Trophoblast cell (in vitro differentiated cells and primary cell): ENCODE data around the gene EYS.

ENCODE experiments used
- DNase-seq, 2 donors: peaks; one replicate each; pipeline ENCODE4 v3.0.0-alpha.2; 2016
- H2AFZ ChIP-seq: 2 replicates; pipeline ENCODE4 v1.6.1; 2013; ENCODE audit warnings: low read length, moderate library complexity, mild to moderate bottlenecking; ENCODE audit not compliant: insufficient read depth, poor library complexity
- H2AK5ac ChIP-seq: 2 replicates; pipeline ENCODE4 v1.6.1; 2013; ENCODE audit warnings: mild to moderate bottlenecking, low read length
- H2BK120ac ChIP-seq: 2 replicates; pipeline ENCODE4 v1.6.1; 2013; ENCODE audit warnings: low read length, mild to moderate bottlenecking, moderate library complexity; ENCODE audit not compliant: insufficient read depth, poor library complexity
- H2BK12ac ChIP-seq: 2 replicates; pipeline ENCODE4 v1.6.1; 2013; ENCODE audit warnings: mild to moderate bottlenecking, low read length, moderate library complexity
- H2BK5ac ChIP-seq: 2 replicates; pipeline ENCODE4 v1.6.1; 2013; ENCODE audit warnings: low read length, low read depth, moderate library complexity, mild to moderate bottlenecking; ENCODE audit not compliant: poor library complexity
- H3K14ac ChIP-seq: 2 replicates; pipeline ENCODE4 v1.6.1; 2013; ENCODE audit warnings: mild to moderate bottlenecking, low read length
- H3K18ac ChIP-seq: 2 replicates; pipeline ENCODE4 v1.6.1; 2013; ENCODE audit warnings: mild to moderate bottlenecking, low read length
- H3K23ac ChIP-seq: 2 replicates; pipeline ENCODE4 v1.6.1; 2013; ENCODE audit warnings: low read length
- H3K27ac ChIP-seq: 2 replicates; pipeline ENCODE4 v1.5.1; 2013; ENCODE audit warnings: low read depth, mild to moderate bottlenecking, inconsistent platforms, low read length, moderate library complexity
- H3K27me3 ChIP-seq: 2 replicates; pipeline ENCODE4 v1.6.1; 2013; ENCODE audit warnings: inconsistent platforms, mild to moderate bottlenecking, low read length, moderate library complexity; ENCODE audit not compliant: insufficient read depth
- H3K36me3 ChIP-seq, 2 experiments: 1 replicate in 1 of 2; 2 replicates in 1 of 2; pipeline ENCODE4 v1.6.1; 2013; ENCODE audit warnings: low read length in 2 of 2, mild to moderate bottlenecking in 2 of 2, moderate library complexity in 1 of 2; ENCODE audit not compliant: insufficient read depth in 2 of 2, control insufficient read depth in 1 of 2
- H3K4ac ChIP-seq: 2 replicates; pipeline ENCODE4 v1.6.1; 2013; ENCODE audit warnings: low read depth, mild to moderate bottlenecking, low read length, moderate library complexity
- H3K4me1 ChIP-seq, 2 experiments: 1 replicate in 1 of 2; 2 replicates in 1 of 2; pipeline ENCODE4 v1.6.1; 2013; ENCODE audit warnings: low read length in 2 of 2, mild to moderate bottlenecking in 2 of 2, moderate library complexity in 1 of 2; ENCODE audit not compliant: insufficient read depth in 2 of 2, control insufficient read depth in 1 of 2
- H3K4me2 ChIP-seq: 2 replicates; pipeline ENCODE4 v1.6.1; 2013; ENCODE audit warnings: inconsistent platforms, mild to moderate bottlenecking, low read length, moderate library complexity
- H3K4me3 ChIP-seq: 2 replicates; pipeline ENCODE4 v1.5.1; 2013; ENCODE audit warnings: mild to moderate bottlenecking, low read depth, low read length, inconsistent platforms
- H3K79me1 ChIP-seq: one replicate; pipeline ENCODE4 v1.6.1; 2013; ENCODE audit warnings: low read length
- H3K79me2 ChIP-seq: 2 replicates; pipeline ENCODE4 v1.6.1; 2013; ENCODE audit warnings: low read length, mild to moderate bottlenecking; ENCODE audit not compliant: control insufficient read depth, insufficient read depth, poor library complexity
- H3K9ac ChIP-seq: 2 replicates; pipeline ENCODE4 v1.6.1; 2013; ENCODE audit warnings: mild to moderate bottlenecking, low read length
- H3K9me3 ChIP-seq: 2 replicates; pipeline ENCODE4 v1.6.1; 2013; ENCODE audit warnings: low read depth, mild to moderate bottlenecking, control low read depth, inconsistent platforms, low read length; ENCODE audit not compliant: insufficient read depth
- H4K12ac ChIP-seq: 2 replicates; pipeline ENCODE4 v1.6.1; 2013; ENCODE audit warnings: low read depth, mild to moderate bottlenecking, low read length, moderate library complexity
- H4K8ac ChIP-seq: 2 replicates; pipeline ENCODE4 v1.6.1; 2013; ENCODE audit warnings: low read depth, mild to moderate bottlenecking, low read length, moderate library complexity
- H4K91ac ChIP-seq: one replicate; pipeline ENCODE4 v1.6.1; 2013; ENCODE audit warnings: low read depth, mild to moderate bottlenecking, low read length, moderate library complexity
- WGBS: extraction: QIAGEN DNeasy Blood & Tissue Kit; methylation state at CpG from one replicate; pipeline ENCODE4 v1.1.7; 2013; ENCODE audit warnings: missing lambda C conversion rate; ENCODE audit not compliant: insufficient read length, insufficient coverage; ENCODE audit errors: extremely low coverage; 5-methylcytosine and 5-hydroxymethylcytosine counted together

EYS gene

GRCh38 chr6:64221776-64222175 is 1485.2 kb downstream of the EYS start:
- Histone ChIP-seq H3K14ac (no peak overlapping the region), H3K4me3 (no peak overlapping the region), H3K27ac (no peak overlapping the region), H3K36me3 (no peaks in the 10 kb centered on the region), H3K4me2 (no peak overlapping the region), H2BK12ac (no peak overlapping the region), H4K12ac (no peak overlapping the region), H3K79me2 (no peaks in the 10 kb centered on the region), H2BK5ac (no peak overlapping the region), H2BK120ac (no peak overlapping the region), H3K9me3 (no peaks in the 10 kb centered on the region), H3K27me3 (no peaks in the 10 kb centered on the region), H4K8ac (no peak overlapping the region), H3K9ac (no peak overlapping the region), H4K91ac (no peak overlapping the region), H3K18ac (no peak overlapping the region), H2AK5ac (no peak overlapping the region), H3K4me1 (peaks cover 0 to 2% of the 10 kb centered on the region in 2 experiments), H3K23ac (no peak overlapping the region), H3K79me1 (no peaks in the 10 kb centered on the region), H3K4ac (no peak overlapping the region), H2AFZ (no peak overlapping the region)
- WGBS: no CpG with 5 or more reads among the region's 3 CpGs
- no peak for DNase-seq

GRCh38 chr6:64220801-64221200 is 1486.2 kb downstream of the EYS start:
- no peak overlapping the region for H2AK5ac ChIP-seq
- no peak overlapping the region for H4K8ac ChIP-seq
- H3K79me2 ChIP-seq: no peaks in the 10 kb centered on the region
- no peaks in the 10 kb centered on the region for H3K79me1 ChIP-seq
- no peak overlapping the region for H4K12ac ChIP-seq
- H3K14ac ChIP-seq: no peak overlapping the region
- H3K4me1 ChIP-seq: peaks cover 0 to 2% of the 10 kb centered on the region in 2 experiments
- H2AFZ ChIP-seq: no peak overlapping the region
- H3K9ac ChIP-seq: no peak overlapping the region
- no peak overlapping the region for H2BK120ac ChIP-seq
- H3K36me3 ChIP-seq: no peaks in the 10 kb centered on the region
- H3K27ac ChIP-seq: no peak overlapping the region
- no peaks in the 10 kb centered on the region for H3K27me3 ChIP-seq
- no peak overlapping the region for H3K4me3 ChIP-seq
- no peak overlapping the region for H3K4ac ChIP-seq
- no peak overlapping the region for H2BK5ac ChIP-seq
- no peak overlapping the region for H3K4me2 ChIP-seq
- no peak overlapping the region for H2BK12ac ChIP-seq
- H3K18ac ChIP-seq: no peak overlapping the region
- WGBS: no CpG with 5 or more reads among the region's 1 CpG
- no peak overlapping the region for H3K23ac ChIP-seq
- no peaks in the 10 kb centered on the region for H3K9me3 ChIP-seq
- no peak for DNase-seq
- no peak overlapping the region for H4K91ac ChIP-seq

- no peak overlapping the region for H2BK120ac ChIP-seq
- WGBS: no CpG with 5 or more reads among the region's 2 CpGs
Observed at GRCh38 chr6:64217721-64218620, 1489.1 kb downstream of the EYS start.

GRCh38 chr6:64214373-64214772 is 1492.7 kb downstream of the EYS start:
- Histone ChIP-seq H2AFZ (no peak overlapping the region), H3K4me3 (no peak overlapping the region), H3K79me1 (no peaks in the 10 kb centered on the region), H3K36me3 (no peaks in the 10 kb centered on the region), H3K27me3 (no peaks in the 10 kb centered on the region), H3K4me1 (peaks cover 0 to 2% of the 10 kb centered on the region in 2 experiments), H3K9ac (no peak overlapping the region), H4K91ac (no peak overlapping the region), H2AK5ac (no peak overlapping the region), H3K9me3 (no peaks in the 10 kb centered on the region), H3K14ac (no peak overlapping the region), H4K12ac (no peak overlapping the region), H2BK12ac (no peak overlapping the region), H3K4me2 (no peak overlapping the region), H3K23ac (no peak overlapping the region), H2BK5ac (no peak overlapping the region), H3K27ac (no peak overlapping the region), H3K79me2 (no peaks in the 10 kb centered on the region), H2BK120ac (no peak overlapping the region), H3K4ac (no peak overlapping the region), H4K8ac (no peak overlapping the region), H3K18ac (no peak overlapping the region)
- DNase-seq: no peak

More at GRCh38 chr6:64217721-64218620, 1489.1 kb downstream of the EYS start:
- Histone ChIP-seq H4K8ac (no peak overlapping the region), H3K9me3 (no peaks in the 10 kb centered on the region), H3K79me1 (no peaks in the 10 kb centered on the region), H3K18ac (no peak overlapping the region), H3K9ac (no peak overlapping the region), H3K4me2 (no peak overlapping the region), H4K91ac (no peak overlapping the region), H3K27ac (no peak overlapping the region), H2BK12ac (no peak overlapping the region), H2AFZ (no peak overlapping the region), H3K36me3 (no peaks in the 10 kb centered on the region), H3K79me2 (no peaks in the 10 kb centered on the region), H3K27me3 (no peaks in the 10 kb centered on the region), H2BK5ac (no peak overlapping the region), H3K4me1 (peaks cover 0 to 2% of the 10 kb centered on the region in 2 experiments), H3K4ac (no peak overlapping the region), H3K23ac (no peak overlapping the region), H3K4me3 (no peak overlapping the region), H3K14ac (no peak overlapping the region), H2AK5ac (no peak overlapping the region), H4K12ac (no peak overlapping the region)
- no peak for DNase-seq
